GM19043 (cell line): ENCODE data around the gene KRT23.

Experiments used
- ATAC-seq: cut with Tn5 transposase; IDR thresholded peaks from one replicate; pipeline ENCODE4 v1.9.1; 2021; ENCODE audit warnings: low read depth; ENCODE audit not compliant: unreplicated experiment

KRT23 gene

DNA sequence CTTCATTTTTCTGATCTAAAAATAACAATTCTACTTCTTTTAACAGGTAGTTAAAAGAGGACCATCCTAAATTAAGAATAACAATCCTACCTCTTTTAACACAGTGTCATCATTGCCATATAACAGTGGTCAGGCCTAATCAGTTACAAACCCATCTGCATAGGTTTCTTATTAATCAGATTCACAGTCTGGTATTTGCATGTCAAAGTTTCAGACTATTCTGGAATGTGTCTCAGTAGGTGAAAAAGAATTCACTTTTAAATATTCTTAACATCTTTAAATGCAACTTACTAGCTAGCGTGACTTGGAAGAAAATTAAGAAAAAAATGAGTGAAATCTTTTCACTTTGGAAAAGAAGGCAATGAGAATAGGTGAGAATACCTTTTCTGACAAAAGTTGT lies 63.6 kb downstream of the KRT23 start:
- ATAC-seq: no peak

DNA sequence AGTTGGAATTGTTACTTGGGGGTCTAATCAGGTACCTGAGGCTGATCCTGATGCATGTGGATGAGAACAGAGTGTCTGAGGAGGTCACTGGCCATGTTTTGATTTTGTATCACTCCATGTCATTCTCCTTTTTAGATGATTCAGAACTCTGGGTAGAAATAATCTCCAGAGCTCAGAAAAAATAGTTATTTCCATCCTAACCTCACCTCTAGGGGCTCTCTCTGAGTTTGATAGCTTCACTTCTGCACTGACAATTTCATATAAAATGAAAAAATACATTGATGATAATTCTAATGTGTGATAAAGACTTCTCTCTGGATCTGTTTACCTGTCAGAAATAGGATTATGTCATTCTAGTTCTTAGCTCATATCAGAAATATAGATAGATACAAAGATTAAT lies 64.2 kb downstream of the KRT23 start:
- no peak for ATAC-seq
